HepG2 (cell line): Measurements from ENCODE around the gene PAN2. TPM values are rescaled to one million over a fixed set of nuclear protein-coding genes. Genes with fewer than 3 reads are reported as not detected.
"Not testable (repeated sequence)": the region's sequence is repeated elsewhere in the genome, so short reads cannot be mapped to it uniquely, and the experiment has no call there.

ENCODE experiments used
- ATAC-seq: fragments of 200-7000 bp; cut with Tn5 transposase; 3 replicates; pipeline ENCODE4 v1.9.1; 2020; ENCODE audit warnings: mild to moderate bottlenecking, moderate library complexity
- BruUV-seq: library from RNA; stranded (reverse); fragments of 400-500 nt; replicated peaks from 2 replicates; lab custom pipeline; 2021; lab: Mats Ljungman, UMichigan
- CTCF ChIA-PET: fragments of 300-600 bp; formaldehyde crosslinking; extraction: SDS; loops from one replicate; lab custom pipeline; 2021; ENCODE audit warnings: low total read pairs, inconsistent platforms, low intra/inter-chr PET ratio; lab: Yijun Ruan, JAX
- POLR2A ChIA-PET: fragments of 350-600 bp; sonication (Branson Sonifier 250); formaldehyde crosslinking; loops from one replicate; lab custom pipeline; 2020; ENCODE audit warnings: antibody characterized with exemption, inconsistent platforms; lab: Yijun Ruan, JAX
- DNase-seq: peaks from one replicate; pipeline ENCODE4 v3.0.0-alpha.2; 2015; ENCODE audit warnings: low spot score
- FAIRE-seq: peaks from 3 replicates; lab custom pipeline; 2011; peaks lifted over from hg19 to GRCh38; lab: Jason Lieb, UNC
- H2AFZ ChIP-seq: one replicate; pipeline ENCODE4 v1.6.1; 2011; ENCODE audit warnings: low read length, inconsistent platforms
- H3K27ac ChIP-seq: fragments of 300-600 bp; 3 replicates; pipeline ENCODE4 v1.8.0; 2011; ENCODE audit warnings: mixed run types, mild to moderate bottlenecking, mixed read lengths, low read length, inconsistent platforms; ENCODE audit not compliant: insufficient read depth; ENCODE audit errors: extremely low read length
- H3K27me3 ChIP-seq, 2 experiments: fragments of 200-600 bp in 1 of 2; 2 replicates in 1 of 2; 3 replicates in 1 of 2; pipeline versions ENCODE4 v1.6.0 to v1.8.0; 2011; ENCODE audit warnings: low read length in 2 of 2, mild to moderate bottlenecking in 2 of 2, moderate library complexity in 2 of 2, inconsistent platforms in 1 of 2; ENCODE audit not compliant: insufficient read depth in 2 of 2, control insufficient read depth in 1 of 2
- H3K36me3 ChIP-seq, 2 experiments: fragments of 200-600 bp in 1 of 2; replicated peaks in 1 of 2; 2 replicates in 1 of 2; 3 replicates in 1 of 2; pipeline versions ENCODE4 v1.5.1 to v1.8.0; 2011; ENCODE audit warnings: low read length in 2 of 2, inconsistent platforms in 1 of 2; ENCODE audit not compliant: insufficient read depth in 2 of 2, control insufficient read depth in 1 of 2
- H3K4me1 ChIP-seq: 2 replicates; pipeline ENCODE4 v1.5.1; 2012; ENCODE audit warnings: low read length, inconsistent platforms; ENCODE audit not compliant: insufficient read depth
- H3K4me2 ChIP-seq: 2 replicates; pipeline ENCODE4 v1.6.0; 2011; ENCODE audit warnings: low read depth, low read length, inconsistent platforms
- H3K4me3 ChIP-seq, 3 experiments: fragments of 200-600 bp in 1 of 3; sonication (generic), shearing (Covaris generic) in 1 of 3; replicated peaks in 1 of 3; 2 replicates each; pipeline ENCODE4 v1.5.1; 2011 to 2016; ENCODE audit warnings: low read length in 3 of 3, inconsistent platforms in 2 of 3, low read depth in 2 of 3, mild to moderate bottlenecking in 2 of 3, control low read depth in 1 of 3, mixed read lengths in 1 of 3; ENCODE audit not compliant: insufficient read depth in 1 of 3
- H3K79me2 ChIP-seq: one replicate; pipeline ENCODE4 v1.6.1; 2011; ENCODE audit warnings: low read length, inconsistent platforms; ENCODE audit not compliant: insufficient read depth
- H3K9ac ChIP-seq: 2 replicates; pipeline ENCODE4 v1.6.0; 2011; ENCODE audit warnings: mild to moderate bottlenecking, low read depth, low read length, inconsistent platforms; ENCODE audit not compliant: insufficient read depth
- H3K9me3 ChIP-seq: 2 replicates; pipeline ENCODE4 v1.5.1; 2012; ENCODE audit warnings: mild to moderate bottlenecking, low read length
- H4K20me1 ChIP-seq: 2 replicates; pipeline ENCODE4 v1.6.0; 2011; ENCODE audit warnings: inconsistent platforms, mild to moderate bottlenecking, low read length, moderate library complexity; ENCODE audit not compliant: insufficient read depth
- IRF9 ChIP-seq: sonication (generic); formaldehyde crosslinking; IDR thresholded peaks from 2 replicates; pipeline ENCODE4 v1.8.0; 2022; ENCODE audit warnings: missing genetic modification reagents, mild to moderate bottlenecking, borderline replicate concordance
- LRRFIP1 ChIP-seq: sonication (generic); formaldehyde crosslinking; conservative IDR thresholded peaks from 2 replicates; pipeline ENCODE4 v1.4.0; 2020; ENCODE audit warnings: missing genetic modification reagents
- MAZ ChIP-seq, 2 experiments: sonication (generic) in 1 of 2; formaldehyde crosslinking in 1 of 2; IDR thresholded peaks; 2 replicates each; pipeline versions ENCODE4 v1.5.0 to v1.6.1; 2012 to 2020; ENCODE audit warnings: low read depth in 2 of 2, mild to moderate bottlenecking in 2 of 2, borderline replicate concordance in 1 of 2, improper control_type of control experiment in 1 of 2, low read length in 1 of 2, missing genetic modification reagents in 1 of 2, moderate library complexity in 1 of 2
- MNT ChIP-seq: fragments of 450-650 bp; IDR thresholded peaks from 2 replicates; pipeline ENCODE4 v1.6.1; 2016
- SRF ChIP-seq: IDR thresholded peaks from 2 replicates; pipeline ENCODE4 v1.6.1; 2011; ENCODE audit warnings: mild to moderate bottlenecking, low read depth, low read length, moderate library complexity
- SRY ChIP-seq: sonication (generic); formaldehyde crosslinking; IDR thresholded peaks from 2 replicates; pipeline ENCODE4 v1.8.0; 2022; ENCODE audit warnings: mild to moderate bottlenecking, missing genetic modification reagents
- ZNF121 ChIP-seq: sonication (generic); formaldehyde crosslinking; IDR thresholded peaks from 2 replicates; pipeline ENCODE4 v1.5.0; 2020; ENCODE audit warnings: mild to moderate bottlenecking, missing genetic modification reagents
- WGBS: methylation state at CpG from one replicate; pipeline ENCODE4 v1.1.6; 2017; ENCODE audit warnings: low lambda C conversion rate; 5-methylcytosine and 5-hydroxymethylcytosine counted together
- in situ Hi-C: cut with HindIII; loops from 2 replicates; pipeline ENCODE4 v1.10.0; 2017; ENCODE audit warnings: low pct_unique_long_range_greater_than_20kb; ENCODE audit not compliant: extremely low pct_ligation_motif_present
- intact Hi-C: fragments of 100-400 bp; cut with micrococcal nuclease; formaldehyde crosslinking; loops from one replicate; pipeline ENCODE4 v1.10.0; 2022; ENCODE audit not compliant: unreplicated experiment
- polyA plus RNA-seq, 8 experiments: library from polyadenylated mRNA; depleted of rRNA in 3 of 8; stranded (reverse) in 7 of 8; unstranded in 1 of 8; fragments of >200 nt; fragmentation: Illumina TruSeq in 4 of 8; extraction: Trizol in 4 of 8; gene quantifications; 2 replicates each; pipeline versions ENCODE4 v1.2.1 to v1.2.3, GENCODE V29; 2011 to 2016; ENCODE audit warnings: low read depth in 4 of 8, missing spikeins in 1 of 8, mixed read lengths in 1 of 8; ENCODE audit not compliant: insufficient read depth in 1 of 8
- total RNA-seq, 5 experiments: library from RNA; depleted of rRNA; stranded (reverse); fragments of >200 nt; fragmentation: Illumina TruSeq; extraction: Trizol; gene quantifications; 2 replicates each; pipeline ENCODE4 v1.2.3, GENCODE V29; 2016; ENCODE audit warnings: low read depth in 1 of 5

The PAN2 gene
- total and polyA plus RNA-seq, 2 of the 13 experiments (the other 11 are each of a cell fraction or from before 2014, with no cell fraction given): 27.2 to 61.1 TPM

- ATAC-seq, H3K79me2 ChIP-seq, intact Hi-C loops, H3K9ac ChIP-seq, H3K4me2 ChIP-seq, FAIRE-seq, BruUV-seq, H3K4me3 ChIP-seq, H3K9me3 ChIP-seq, H3K27ac ChIP-seq, CTCF ChIA-PET, H3K27me3 ChIP-seq, in situ Hi-C loops, H2AFZ ChIP-seq, H4K20me1 ChIP-seq, DNase-seq: not testable (repeated sequence)
- Histone ChIP-seq H3K36me3 (peaks cover 5 to 31% of the 10 kb centered on the region in 2 experiments), H3K4me1 (peaks cover 36% of the 10 kb centered on the region)
- POLR2A ChIA-PET: interaction anchor here (0.7 to 2.6 kb wide), 4 partner anchors 9 to 122 kb away, joined by 3 to 22 read pairs (median 4); partner anchors contain the start of gene STAT2
- WGBS: 100% methylated on average over 2 of the region's 2 CpGs
- TF ChIP-seq ZNF121 (CRISPR knock-in tag): peak; percentile 35; the same call in 1 of the 2 replicates
Measured at GRCh38 chr12:56342290-56342689, 8.5 kb upstream of the PAN2 start.

- POLR2A ChIA-PET: interaction anchor here (0.6 to 2.6 kb wide), 5 partner anchors 17 to 123 kb away, joined by 3 to 22 read pairs (median 3); partner anchors contain the start of genes CNPY2 and STAT2
- in situ Hi-C loops: no loop called here
- CTCF ChIA-PET: no interaction called here
- TF ChIP-seq SRY (no peak), LRRFIP1 (CRISPR knock-in tag) (no peak), MAZ (IDR thresholded peaks at IDR 0.05; ENCODE audit: borderline replicate concordance, low read depth, low read length) (no peak), MAZ (CRISPR knock-in tag; IDR thresholded peaks at IDR 0.05; ENCODE audit: low read depth) (no peak), MNT (no peak), SRF (no peak), IRF9 (no peak)
Measured at GRCh38 chr12:56341616-56342015, 7.8 kb upstream of the PAN2 start.

More at GRCh38 chr12:56341616-56342015, 7.8 kb upstream of the PAN2 start:
- no peak for DNase-seq
- Histone ChIP-seq H3K9me3 (no peaks in the 10 kb centered on the region), H3K27me3 (no peaks in the 10 kb centered on the region), H3K36me3 (peaks cover 4 to 27% of the 10 kb centered on the region in 2 experiments), H3K9ac (no peak overlapping the region), H4K20me1 (no peaks in the 10 kb centered on the region), H3K4me2 (no peak overlapping the region), H3K79me2 (no peaks in the 10 kb centered on the region), H3K27ac (peak overlapping the region; percentile 43), H3K4me3 (no peak overlapping the region), H3K4me1 (peaks cover 36% of the 10 kb centered on the region), H2AFZ (no peak overlapping the region)
- WGBS: 13% methylated on average over 1 of the region's 1 CpG
- intact Hi-C loops: no loop called here
- BruUV-seq: no TSS peak
- ATAC-seq: no peak
- no peak for FAIRE-seq
